Stimulated activated CD8-positive, alpha-beta memory T cell treated with anti-CD3 and anti-CD28 coated beads, Interleukin-2, amount 100 ng/mL, for 1 hour (primary cell): ENCODE data around the gene POU2F2.
"Not testable (repeated sequence)": the region's sequence is repeated elsewhere in the genome, so short reads cannot be mapped to it uniquely, and the experiment has no call there.

Source experiments
- DNase-seq, 2 donors: peaks; one replicate each; pipeline ENCODE4 v3.0.0-alpha.2; 2020; ENCODE audit warnings: low read depth in 2 of 2

POU2F2 gene

GRCh38 chr19:42100241-42100640, 32.0 kb downstream of the POU2F2 start:
- not testable (repeated sequence) for DNase-seq

GRCh38 chr19:42099336-42099925, 32.8 kb downstream of the POU2F2 start:
- DNase-seq, result no peak

- no peak for DNase-seq
Observed at GRCh38 chr19:42098781-42099180, 33.5 kb downstream of the POU2F2 start.

GRCh38 chr19:42097461-42097860, 34.8 kb downstream of the POU2F2 start:
- no peak for DNase-seq

GRCh38 chr19:42096255-42096837, 35.9 kb downstream of the POU2F2 start:
- DNase-seq, result no peak

- DNase-seq, result no peak
Observed at GRCh38 chr19:42095814-42096230, 36.4 kb downstream of the POU2F2 start.

GRCh38 chr19:42095142-42095813, 37.0 kb downstream of the POU2F2 start:
- DNase-seq, result no peak

- no peak for DNase-seq
Observed at GRCh38 chr19:42093926-42094325, 38.3 kb downstream of the POU2F2 start.

GRCh38 chr19:42093505-42093904, 38.7 kb downstream of the POU2F2 start:
- no peak for DNase-seq

GRCh38 chr19:42092350-42092749, 39.9 kb downstream of the POU2F2 start:
- no peak for DNase-seq

GRCh38 chr19:42091742-42092141, 40.5 kb downstream of the POU2F2 start:
- no peak for DNase-seq

- no peak for DNase-seq
Observed at GRCh38 chr19:42091300-42091699, 40.9 kb downstream of the POU2F2 start.

- DNase-seq, result no peak
Observed at GRCh38 chr19:42090672-42091071, 41.6 kb downstream of the POU2F2 start.

- DNase-seq, result no peak
Observed at GRCh38 chr19:42089772-42090171, 42.5 kb downstream of the POU2F2 start.

- DNase-seq, result no peak
Observed at GRCh38 chr19:42089191-42089750, 43.0 kb downstream of the POU2F2 start.

GRCh38 chr19:42088471-42089190, 43.6 kb downstream of the POU2F2 start:
- no peak for DNase-seq

GRCh38 chr19:42086770-42087550, 45.3 kb downstream of the POU2F2 start:
- no peak for DNase-seq

- no peak for DNase-seq
Observed at GRCh38 chr19:42086188-42086736, 46.0 kb downstream of the POU2F2 start.

GRCh38 chr19:42083537-42083936, 48.7 kb downstream of the POU2F2 start:
- no peak for DNase-seq

- DNase-seq, result no peak
Observed at GRCh38 chr19:42081584-42082203, 50.6 kb downstream of the POU2F2 start.
